DND-41 (cell line): ENCODE data around the gene DTWD2.

ENCODE experiments used
- EZH2 ChIP-seq: IDR thresholded peaks from 3 replicates; pipeline ENCODE4 v1.6.1; 2012; ENCODE audit warnings: borderline replicate concordance, low read depth, mild to moderate bottlenecking, moderate library complexity, low read length, inconsistent platforms; ENCODE audit not compliant: severe bottlenecking
- TF ChIP-seq, protein P1 (sequence below): IDR thresholded peaks from 2 replicates; pipeline ENCODE4 v1.5.1; 2012; ENCODE audit warnings: borderline replicate concordance, low read length, moderate library complexity, mild to moderate bottlenecking; ENCODE audit not compliant: poor library complexity, severe bottlenecking; ENCODE audit errors: extremely low read depth

DNA sequence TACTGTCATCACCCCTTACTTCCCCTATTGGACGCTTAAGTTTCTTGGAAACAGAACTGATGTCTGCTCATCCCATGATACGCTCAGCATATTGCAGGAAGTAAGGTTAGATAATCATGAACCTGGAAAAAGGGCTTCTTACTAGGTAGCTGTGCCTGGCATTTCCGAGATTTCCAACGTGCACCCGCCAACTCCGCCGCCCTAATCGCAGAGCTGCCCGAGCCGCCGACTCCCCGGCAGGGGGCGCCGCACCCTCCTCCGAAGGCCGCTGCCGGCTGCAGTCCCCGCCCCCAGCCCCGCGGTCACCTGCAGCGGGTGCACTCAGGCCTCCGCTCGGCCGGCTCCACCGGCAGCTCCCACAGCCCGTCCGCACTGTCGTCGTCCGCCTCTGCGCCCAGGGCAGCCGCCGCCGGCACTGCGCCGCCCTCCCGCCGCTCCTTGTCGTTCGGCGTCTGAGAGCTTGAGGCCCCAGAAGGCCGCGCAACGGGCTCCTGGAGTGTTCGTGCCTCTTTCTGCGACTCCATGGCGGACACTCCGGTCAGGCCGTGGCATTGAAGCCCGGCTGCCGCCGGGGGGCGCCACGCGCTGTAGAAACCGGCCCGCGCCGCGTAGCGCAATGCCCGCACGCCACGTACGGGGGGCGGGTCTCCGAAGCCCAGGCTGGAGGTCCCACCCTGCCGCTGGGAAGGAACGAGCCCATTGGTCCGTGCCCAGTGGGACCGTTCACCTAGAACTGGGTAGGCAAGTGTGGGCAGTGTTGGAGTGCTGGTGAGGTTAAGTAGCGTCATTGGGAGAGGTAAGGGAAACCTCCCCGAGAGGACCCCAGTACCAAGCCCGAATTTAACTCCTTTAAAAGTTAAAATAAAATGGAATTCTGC lies at the start of gene DTWD2:
- TF ChIP-seq, protein P1, sequence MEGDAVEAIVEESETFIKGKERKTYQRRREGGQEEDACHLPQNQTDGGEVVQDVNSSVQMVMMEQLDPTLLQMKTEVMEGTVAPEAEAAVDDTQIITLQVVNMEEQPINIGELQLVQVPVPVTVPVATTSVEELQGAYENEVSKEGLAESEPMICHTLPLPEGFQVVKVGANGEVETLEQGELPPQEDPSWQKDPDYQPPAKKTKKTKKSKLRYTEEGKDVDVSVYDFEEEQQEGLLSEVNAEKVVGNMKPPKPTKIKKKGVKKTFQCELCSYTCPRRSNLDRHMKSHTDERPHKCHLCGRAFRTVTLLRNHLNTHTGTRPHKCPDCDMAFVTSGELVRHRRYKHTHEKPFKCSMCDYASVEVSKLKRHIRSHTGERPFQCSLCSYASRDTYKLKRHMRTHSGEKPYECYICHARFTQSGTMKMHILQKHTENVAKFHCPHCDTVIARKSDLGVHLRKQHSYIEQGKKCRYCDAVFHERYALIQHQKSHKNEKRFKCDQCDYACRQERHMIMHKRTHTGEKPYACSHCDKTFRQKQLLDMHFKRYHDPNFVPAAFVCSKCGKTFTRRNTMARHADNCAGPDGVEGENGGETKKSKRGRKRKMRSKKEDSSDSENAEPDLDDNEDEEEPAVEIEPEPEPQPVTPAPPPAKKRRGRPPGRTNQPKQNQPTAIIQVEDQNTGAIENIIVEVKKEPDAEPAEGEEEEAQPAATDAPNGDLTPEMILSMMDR, result peak; percentile 72
- TF ChIP-seq EZH2, result no peak
